H1 (cell line): ENCODE results near the gene DPM2. TPM values are rescaled to one million over a fixed set of nuclear protein-coding genes. Genes with fewer than 3 reads are reported as not detected.

ENCODE experiments used
- CTCF ChIA-PET: fragments of 300-600 bp; sonication (Branson Sonifier 250); formaldehyde crosslinking; loops from one replicate; lab custom pipeline; 2021; ENCODE audit not compliant: partially characterized antibody; lab: Charles Lee
- POLR2A ChIA-PET: fragments of 300-600 bp; sonication (Branson Sonifier 250); formaldehyde crosslinking; loops from one replicate; lab custom pipeline; 2021; ENCODE audit warnings: inconsistent platforms; ENCODE audit not compliant: partially characterized antibody; lab: Charles Lee
- DNase-seq, 2 experiments: peaks; one replicate each; pipeline versions ENCODE4 v3.0.0 to v3.0.0-alpha.2; 2010 to 2022; ENCODE audit warnings: low spot score in 2 of 2, low read depth in 1 of 2, mixed read lengths in 1 of 2
- FAIRE-seq: peaks from 2 replicates; lab custom pipeline; 2011; peaks lifted over from hg19 to GRCh38; lab: Jason Lieb, UNC
- H2AFZ ChIP-seq: 2 replicates; pipeline ENCODE4 v1.8.1; 2012; ENCODE audit warnings: low read length, inconsistent platforms
- H2AK5ac ChIP-seq: 2 replicates; pipeline ENCODE4 v1.6.1; 2013; ENCODE audit warnings: low read depth, low read length
- H2BK120ac ChIP-seq: replicated peaks from 2 replicates; pipeline ENCODE3; 2013; ENCODE audit warnings: low read depth, low read length, inconsistent platforms
- H2BK12ac ChIP-seq: 2 replicates; pipeline ENCODE4 v1.6.1; 2013; ENCODE audit warnings: low read depth, low read length
- H2BK15ac ChIP-seq: 2 replicates; pipeline ENCODE4 v1.6.1; 2013; ENCODE audit warnings: low read length
- H2BK20ac ChIP-seq: 2 replicates; pipeline ENCODE4 v1.6.1; 2013; ENCODE audit warnings: low read length
- H2BK5ac ChIP-seq: 2 replicates; pipeline ENCODE4 v1.6.1; 2013; ENCODE audit warnings: low read depth, low read length
- H3K14ac ChIP-seq: 2 replicates; pipeline ENCODE4 v1.6.1; 2013; ENCODE audit warnings: inconsistent platforms; ENCODE audit not compliant: insufficient read length
- H3K18ac ChIP-seq: 2 replicates; pipeline ENCODE4 v1.6.1; 2013; ENCODE audit warnings: low read length; ENCODE audit errors: extremely low read depth
- H3K23ac ChIP-seq: 2 replicates; pipeline ENCODE4 v1.6.1; 2013; ENCODE audit warnings: inconsistent platforms; ENCODE audit not compliant: insufficient read length
- H3K23me2 ChIP-seq: 2 replicates; pipeline ENCODE4 v1.6.1; 2013; ENCODE audit warnings: low read depth, low read length
- H3K27ac ChIP-seq: 2 replicates; pipeline ENCODE4 v1.6.1; 2011; ENCODE audit warnings: low read depth, low read length, inconsistent platforms
- H3K27me3 ChIP-seq, 4 experiments: replicated peaks in 1 of 4; 1 replicate in 1 of 4; 2 replicates in 3 of 4; pipeline versions ENCODE4 v1.6.1 to v1.8.1; 2011 to 2013; ENCODE audit warnings: low read length in 3 of 4, mild to moderate bottlenecking in 3 of 4, inconsistent platforms in 2 of 4, mixed read lengths in 2 of 4, moderate library complexity in 1 of 4; ENCODE audit not compliant: control insufficient read depth in 3 of 4, insufficient read depth in 3 of 4; ENCODE audit errors: extremely low read depth in 1 of 4
- H3K36me3 ChIP-seq, 4 experiments: 2 replicates each; pipeline versions ENCODE4 v1.6.1 to v1.8.1; 2011 to 2013; ENCODE audit warnings: mild to moderate bottlenecking in 4 of 4, low read length in 3 of 4, moderate library complexity in 2 of 4, control low read depth in 1 of 4, inconsistent platforms in 1 of 4; ENCODE audit not compliant: insufficient read depth in 4 of 4, control insufficient read depth in 2 of 4
- H3K4ac ChIP-seq: replicated peaks from 2 replicates; pipeline ENCODE3; 2013; ENCODE audit warnings: low read length, low read depth, mixed read lengths, inconsistent platforms; ENCODE audit not compliant: insufficient read length
- H3K4me1 ChIP-seq, 4 experiments: replicated peaks in 1 of 4; 1 replicate in 1 of 4; 2 replicates in 3 of 4; pipeline versions ENCODE4 v1.6.1 to v1.8.1; 2011 to 2013; ENCODE audit warnings: low read length in 3 of 4, inconsistent platforms in 2 of 4, mixed read lengths in 1 of 4; ENCODE audit not compliant: insufficient read depth in 4 of 4, control insufficient read depth in 3 of 4
- H3K4me2 ChIP-seq, 2 experiments: 2 replicates each; pipeline versions ENCODE4 v1.6.1 to v1.8.1; 2011 to 2013; ENCODE audit warnings: low read depth in 2 of 2, low read length in 2 of 2, control low read depth in 1 of 2, inconsistent platforms in 1 of 2, mild to moderate bottlenecking in 1 of 2; ENCODE audit not compliant: insufficient read depth in 1 of 2
- H3K4me3 ChIP-seq, 4 experiments: fragments of 200-600, 300-600 bp in 1 of 4; sonication (generic), shearing (Covaris generic), sonication (Bioruptor Twin) in 1 of 4; 2 replicates each; pipeline versions ENCODE4 v1.5.1 to v1.8.1; 2011 to 2016; ENCODE audit warnings: low read length in 4 of 4, low read depth in 3 of 4, control low read depth in 2 of 4, inconsistent platforms in 2 of 4, mild to moderate bottlenecking in 2 of 4, mixed read lengths in 1 of 4, moderate library complexity in 1 of 4; ENCODE audit not compliant: insufficient read depth in 2 of 4; ENCODE audit errors: extremely low read depth in 1 of 4
- H3K56ac ChIP-seq: replicated peaks from 2 replicates; pipeline ENCODE3; 2013; ENCODE audit warnings: low read depth, mild to moderate bottlenecking, mixed read lengths, low read length, inconsistent platforms; ENCODE audit not compliant: insufficient read length
- H3K79me1 ChIP-seq: 2 replicates; pipeline ENCODE4 v1.6.1; 2013; ENCODE audit warnings: low read depth, low read length, control low read depth
- H3K79me2 ChIP-seq, 2 experiments: 2 replicates each; pipeline versions ENCODE4 v1.6.1 to v1.8.1; 2012 to 2013; ENCODE audit warnings: low read length in 2 of 2, mild to moderate bottlenecking in 2 of 2, inconsistent platforms in 1 of 2; ENCODE audit not compliant: insufficient read depth in 2 of 2, control insufficient read depth in 1 of 2
- H3K9ac ChIP-seq, 4 experiments: replicated peaks in 1 of 4; 1 replicate in 1 of 4; 2 replicates in 3 of 4; pipeline versions ENCODE4 v1.6.1 to v1.8.1; 2011 to 2013; ENCODE audit warnings: low read depth in 3 of 4, low read length in 3 of 4, control low read depth in 2 of 4, mild to moderate bottlenecking in 2 of 4, moderate library complexity in 2 of 4, inconsistent platforms in 1 of 4; ENCODE audit errors: extremely low read depth in 1 of 4
- H3K9me3 ChIP-seq, 2 experiments: 2 replicates each; pipeline versions ENCODE4 v1.6.1 to v1.8.1; 2012 to 2013; ENCODE audit warnings: mild to moderate bottlenecking in 2 of 2, moderate library complexity in 2 of 2, control low read depth in 1 of 2, inconsistent platforms in 1 of 2, low read depth in 1 of 2, low read length in 1 of 2, mixed read lengths in 1 of 2; ENCODE audit not compliant: insufficient read depth in 2 of 2
- H4K20me1 ChIP-seq, 2 experiments: replicated peaks in 1 of 2; 2 replicates each; pipeline versions ENCODE3 to v1.8.1; 2011 to 2013; ENCODE audit warnings: inconsistent platforms in 2 of 2, low read length in 2 of 2, mild to moderate bottlenecking in 1 of 2; ENCODE audit not compliant: insufficient read depth in 2 of 2, control insufficient read depth in 1 of 2
- H4K5ac ChIP-seq: 2 replicates; pipeline ENCODE4 v1.6.1; 2013; ENCODE audit warnings: low read length, low read depth, mixed read lengths, inconsistent platforms; ENCODE audit not compliant: insufficient read length
- H4K8ac ChIP-seq: 2 replicates; pipeline ENCODE4 v1.8.0; 2013; ENCODE audit warnings: mild to moderate bottlenecking, moderate library complexity, low read length, inconsistent platforms; ENCODE audit not compliant: insufficient read depth; ENCODE audit errors: extremely low read depth
- H4K91ac ChIP-seq: replicated peaks from 2 replicates; pipeline ENCODE3; 2013; ENCODE audit warnings: low read length, mixed read lengths, inconsistent platforms; ENCODE audit not compliant: insufficient read length
- CTBP2 ChIP-seq: IDR thresholded peaks from 2 replicates; pipeline ENCODE4 v1.7.0; 2011; ENCODE audit warnings: borderline replicate concordance, mild to moderate bottlenecking, moderate library complexity, mixed read lengths, low read length; ENCODE audit not compliant: insufficient read depth, insufficient read length
- CTCF ChIP-seq, 3 experiments: IDR thresholded peaks; 1 replicate in 2 of 3; 2 replicates in 1 of 3; pipeline versions ENCODE4 v1.5.1 to v1.6.1; 2011; ENCODE audit warnings: low read length in 3 of 3, mild to moderate bottlenecking in 3 of 3, inconsistent platforms in 2 of 3, low read depth in 1 of 3, moderate library complexity in 1 of 3; ENCODE audit not compliant: insufficient read depth in 1 of 3; ENCODE audit errors: control extremely low read depth in 1 of 3
- EZH2 ChIP-seq: fragments of 200-600 bp; sonication (generic); IDR thresholded peaks from 2 replicates; pipeline ENCODE4 v1.7.1; 2012; ENCODE audit warnings: low read depth, mild to moderate bottlenecking, moderate library complexity, low read length, inconsistent platforms; ENCODE audit not compliant: severe bottlenecking
- POLR2A ChIP-seq, 2 experiments: IDR thresholded peaks; 1 replicate in 1 of 2; 2 replicates in 1 of 2; pipeline ENCODE4 v1.6.1; 2011; ENCODE audit warnings: low read depth in 2 of 2, low read length in 2 of 2, mild to moderate bottlenecking in 2 of 2; ENCODE audit errors: control extremely low read depth in 1 of 2
- RFX5 ChIP-seq: IDR thresholded peaks from 2 replicates; pipeline ENCODE4 v1.6.1; 2011; ENCODE audit warnings: low read depth, low read length, improper control_type of control experiment, borderline replicate concordance
- SIRT6 ChIP-seq: IDR thresholded peaks from one replicate; pipeline ENCODE4 v1.7.1; 2012; ENCODE audit warnings: low read length, inconsistent platforms
- SUZ12 ChIP-seq: fragments of 200-600 bp; sonication (generic); IDR thresholded peaks from 2 replicates; pipeline ENCODE4 v1.6.1; 2012; ENCODE audit warnings: mild to moderate bottlenecking, inconsistent platforms, low read length, moderate library complexity, mixed read lengths
- TBP ChIP-seq: IDR thresholded peaks from 2 replicates; pipeline ENCODE4 v1.6.1; 2011; ENCODE audit warnings: low read depth, low read length, improper control_type of control experiment
- USF2 ChIP-seq: IDR thresholded peaks from 2 replicates; pipeline ENCODE4 v1.6.1; 2011; ENCODE audit warnings: low read length, improper control_type of control experiment
- ZNF274 ChIP-seq: IDR thresholded peaks from 2 replicates; pipeline ENCODE4 v1.7.0; 2012; ENCODE audit warnings: low read length, borderline replicate concordance; ENCODE audit errors: extremely low read depth
- WGBS, 2 experiments: shearing (Covaris generic) in 1 of 2; methylation state at CpG; one replicate each; pipeline versions ENCODE4 v1.1.6 to v1.1.7; 2013 to 2015; ENCODE audit warnings: low lambda C conversion rate in 2 of 2, mixed read lengths in 2 of 2, inconsistent platforms in 1 of 2, low coverage in 1 of 2, missing lambda C conversion rate in 1 of 2; ENCODE audit not compliant: insufficient replicate concordance in 2 of 2, insufficient coverage in 1 of 2, insufficient read length in 1 of 2; ENCODE audit errors: extremely low coverage in 1 of 2, missing lambda C conversion rate in 1 of 2; 5-methylcytosine and 5-hydroxymethylcytosine counted together
- polyA plus RNA-seq, 7 experiments: library from polyadenylated mRNA; depleted of rRNA in 3 of 7; stranded (reverse) in 5 of 7; unstranded in 2 of 7; fragments of >200 nt in 5 of 7; fragments of 200-250 nt in 2 of 7; gene quantifications; 1 replicate in 5 of 7; 2 replicates in 1 of 7; 4 replicates in 1 of 7; pipeline versions ENCODE4 v1.2.1 to v1.2.3, GENCODE V29; 2011 to 2013; ENCODE audit warnings: missing spikeins in 2 of 7, mixed read lengths in 2 of 7
- total RNA-seq: library from RNA; stranded (reverse); fragmentation: NEBNext Ultra II Directional; extraction: Animal tissue kit (Norgen Biotek cat#: 25700); gene quantifications from 2 replicates; pipeline ENCODE4 v1.2.1, GENCODE V29; 2021

Gene DPM2
- total and polyA plus RNA-seq, 2 of the 8 experiments (the other 6 are each of a cell fraction or from before 2014, with no cell fraction given), result 45.4 to 95.4 TPM

GRCh38 chr9:127934986-127935385, 2.7 kb downstream of the DPM2 start:
- POLR2A ChIA-PET, result no interaction called here
- Histone ChIP-seq H3K4me1 (peaks cover 8 to 18% (median 13%) of the 10 kb centered on the region in 4 experiments), H3K27me3 (no peaks in the 10 kb centered on the region), H3K4ac (no peak overlapping the region), H2BK20ac (no peak overlapping the region), H4K5ac (no peak overlapping the region), H3K36me3 (peaks cover 0 to 3% (median 0%) of the 10 kb centered on the region in 4 experiments; a peak in 2 of 8 replicates), H2BK15ac (no peak overlapping the region), H2AFZ (no peak overlapping the region), H2BK5ac (no peak overlapping the region), H3K23ac (no peak overlapping the region), H4K20me1 (peaks cover 1 to 22% of the 10 kb centered on the region in 2 experiments), H3K56ac (no peak overlapping the region), H3K18ac (no peak overlapping the region), H3K4me2 (no peak overlapping the region), H2BK120ac (no peak overlapping the region), H3K27ac (no peak overlapping the region), H3K79me1 (peaks cover 10% of the 10 kb centered on the region), H3K4me3 (no peak overlapping the region), H4K91ac (no peak overlapping the region), H3K79me2 (peaks cover 0 to 15% of the 10 kb centered on the region in 2 experiments; a peak in 1 of 4 replicates), H4K8ac (no peak overlapping the region), H2AK5ac (no peak overlapping the region), H3K14ac (no peak overlapping the region), H3K23me2 (peaks cover 20% of the 10 kb centered on the region; the same call in 1 of the 2 replicates), H3K9me3 (no peaks in the 10 kb centered on the region), H2BK12ac (no peak overlapping the region), H3K9ac (no peak overlapping the region)
- CTCF ChIA-PET, result interaction anchor here (1.6 to 35.5 kb wide), 4 partner anchors 8 to 183 kb away, joined by 5 to 825 read pairs (median 36); no protein-coding TSS in a partner anchor
- 82% methylated on average over 11 of the region's 11 CpGs; no CpG with 5 or more reads in 1 of the 2 experiments for WGBS, 2 experiments
- no peak for DNase-seq
- FAIRE-seq, result no peak
- TF ChIP-seq EZH2, result no peak
- no peak for TF ChIP-seq USF2
- no peak for TF ChIP-seq ZNF274
- TF ChIP-seq CTCF (IDR thresholded peaks at IDR 0.05; ENCODE audit: control extremely low read depth in 1 of 3, insufficient read depth in 1 of 3, low read depth in 1 of 3, low read length in 3 of 3), result no peak
- no peak for TF ChIP-seq POLR2A (IDR thresholded peaks at IDR 0.05; ENCODE audit: control extremely low read depth in 1 of 2, low read depth in 2 of 2, low read length in 2 of 2)
- no peak for TF ChIP-seq SIRT6
- no peak for TF ChIP-seq TBP
- no peak for TF ChIP-seq CTBP2
- TF ChIP-seq SUZ12, result no peak
- no peak for TF ChIP-seq RFX5
